Stomach (tissue), 4 donors: ENCODE data around the gene ERAL1.

Experiments
- CTCF ChIP-seq, 7 experiments: fragments of 450-650 bp in 4 of 7; fragments of 200-600 bp in 3 of 7; sonication (generic) in 3 of 7; IDR thresholded peaks; one replicate each; pipeline ENCODE4 v1.5.1; 2016 to 2019; ENCODE audit warnings: antibody characterized with exemption in 7 of 7, control low read depth in 2 of 7, mild to moderate bottlenecking in 1 of 7
- EP300 ChIP-seq: sonication (generic); formaldehyde crosslinking; IDR thresholded peaks from one replicate; pipeline ENCODE4 v1.6.1; 2017; ENCODE audit warnings: antibody characterized with exemption
- POLR2A ChIP-seq, 4 donors: fragments of 450-650 bp; IDR thresholded peaks; one replicate each; pipeline ENCODE4 v1.6.1; 2016; ENCODE audit warnings: antibody characterized with exemption in 4 of 4, control low read depth in 2 of 4, mild to moderate bottlenecking in 1 of 4, moderate library complexity in 1 of 4
- POLR2AphosphoS5 ChIP-seq, 3 donors: sonication (generic); formaldehyde crosslinking; IDR thresholded peaks; one replicate each; pipeline ENCODE4 v1.6.1; 2016; ENCODE audit warnings: antibody characterized with exemption in 3 of 3

GRCh38 chr17:28810437-28810836, 44.4 kb upstream of the ERAL1 start:
- TF ChIP-seq CTCF (IDR thresholded peaks at IDR 0.05): no peak
- no peak for TF ChIP-seq POLR2A (IDR thresholded peaks at IDR 0.05)
- TF ChIP-seq POLR2AphosphoS5 (IDR thresholded peaks at IDR 0.05): no peak
- TF ChIP-seq EP300: no peak
